ENCODE data around the gene GMPS.
"Not testable (repeated sequence)": the region's sequence is repeated elsewhere in the genome, so short reads cannot be mapped to it uniquely, and the experiment has no call there.

The GMPS gene

DNA sequence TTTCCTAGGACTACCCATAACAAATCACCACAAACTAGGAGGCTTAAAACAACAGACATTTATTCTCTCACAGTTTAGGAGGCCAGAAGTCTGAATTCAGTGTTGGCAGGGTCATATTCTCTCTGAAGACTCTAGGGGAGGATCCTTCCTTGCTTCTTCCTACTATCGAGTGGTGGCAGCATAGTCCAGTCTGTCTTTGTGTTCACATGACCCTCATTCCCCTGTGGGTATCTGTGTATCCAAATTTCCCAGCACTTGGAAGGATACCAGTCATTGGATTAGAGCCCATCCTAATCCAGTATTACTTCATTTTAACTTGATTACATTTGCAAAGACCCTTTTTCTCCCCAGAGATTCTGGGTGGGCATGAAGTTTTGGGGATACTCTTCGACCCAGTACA lies 63.8 kb downstream of the GMPS start:
- TF ChIP-seq JUND (IDR thresholded peaks at IDR 0.05; ENCODE audit: low read depth): no peak
- peak in 1 of 2 experiments; percentile 16 for DNase-seq (ENCODE audit: low read depth in 1 of 2, low spot score in 1 of 2)
- in situ Hi-C loops (cut with HindIII; ENCODE audit: low pct_unique_long_range_greater_than_20kb, low sequenced_read_pairs): no loop called here

DNA sequence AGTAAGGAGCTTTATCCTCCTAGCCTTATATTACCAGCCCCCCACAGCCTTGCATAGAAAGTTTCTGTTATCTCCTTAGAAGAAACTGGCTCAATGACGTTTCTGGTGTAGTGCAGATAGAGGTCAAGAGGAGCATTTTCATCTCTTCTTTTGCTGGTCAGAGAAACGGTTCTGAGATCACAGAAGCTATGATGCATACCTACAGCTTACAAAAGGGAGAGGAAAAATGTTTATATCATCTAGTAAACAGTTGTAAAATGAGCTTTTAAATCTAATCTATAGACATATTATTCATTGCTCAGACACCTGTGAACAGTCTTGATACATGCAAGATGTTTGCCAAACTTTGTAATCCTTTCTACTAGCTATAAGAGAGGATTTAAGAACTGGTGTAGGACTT lies 68.0 kb downstream of the GMPS start:
- no peak for DNase-seq (ENCODE audit: low read depth in 1 of 2, low spot score in 1 of 2)
- in situ Hi-C loops (cut with HindIII; ENCODE audit: low pct_unique_long_range_greater_than_20kb, low sequenced_read_pairs): no loop called here
- TF ChIP-seq JUND (IDR thresholded peaks at IDR 0.05; ENCODE audit: low read depth): no peak

DNA sequence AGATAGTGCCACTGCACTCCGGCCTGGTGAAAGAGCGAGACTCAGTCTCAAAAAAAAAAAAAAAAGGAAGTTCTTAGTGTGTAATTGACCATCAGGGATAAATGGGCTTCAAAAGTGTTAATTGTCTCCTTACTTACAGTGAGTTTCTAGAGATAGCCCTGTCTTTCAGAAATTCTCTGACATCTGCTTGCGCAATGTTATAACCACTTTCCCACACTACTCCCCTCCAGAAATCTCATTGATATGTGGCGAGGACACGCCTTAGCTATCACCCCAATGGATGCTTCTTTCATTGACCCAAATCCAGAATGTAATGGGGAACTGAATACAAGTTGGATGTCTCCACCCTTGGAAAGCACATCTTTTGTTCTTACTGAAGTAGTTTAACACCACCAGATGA lies 70.9 kb downstream of the GMPS start:
- in situ Hi-C loops (cut with HindIII; ENCODE audit: low pct_unique_long_range_greater_than_20kb, low sequenced_read_pairs): no loop called here
- DNase-seq (ENCODE audit: low read depth in 1 of 2, low spot score in 1 of 2): no peak
- TF ChIP-seq JUND (IDR thresholded peaks at IDR 0.05; ENCODE audit: low read depth): no peak

DNA sequence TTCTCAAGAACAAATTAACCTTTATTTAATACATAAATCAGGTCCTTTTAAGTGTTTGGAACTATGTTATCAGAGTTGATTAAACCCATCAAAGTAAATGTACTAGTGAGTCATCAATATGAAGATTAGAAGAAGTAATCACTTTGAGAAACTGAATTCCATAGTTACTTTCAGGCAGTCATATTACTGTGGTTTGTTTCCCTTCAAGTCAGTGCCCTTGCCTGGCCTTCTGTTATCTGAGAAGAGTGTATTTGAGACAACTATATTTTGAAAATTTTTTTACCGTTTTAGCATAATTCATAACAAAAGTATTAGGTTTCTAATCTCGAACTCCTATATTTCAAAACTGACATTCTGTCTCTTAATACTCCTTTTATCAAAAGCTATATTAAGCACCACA lies 73.6 kb downstream of the GMPS start:
- no peak for TF ChIP-seq JUND (IDR thresholded peaks at IDR 0.05; ENCODE audit: low read depth)
- no peak for DNase-seq (ENCODE audit: low read depth in 1 of 2, low spot score in 1 of 2)
- in situ Hi-C loops (cut with HindIII; ENCODE audit: low pct_unique_long_range_greater_than_20kb, low sequenced_read_pairs): no loop called here

DNA sequence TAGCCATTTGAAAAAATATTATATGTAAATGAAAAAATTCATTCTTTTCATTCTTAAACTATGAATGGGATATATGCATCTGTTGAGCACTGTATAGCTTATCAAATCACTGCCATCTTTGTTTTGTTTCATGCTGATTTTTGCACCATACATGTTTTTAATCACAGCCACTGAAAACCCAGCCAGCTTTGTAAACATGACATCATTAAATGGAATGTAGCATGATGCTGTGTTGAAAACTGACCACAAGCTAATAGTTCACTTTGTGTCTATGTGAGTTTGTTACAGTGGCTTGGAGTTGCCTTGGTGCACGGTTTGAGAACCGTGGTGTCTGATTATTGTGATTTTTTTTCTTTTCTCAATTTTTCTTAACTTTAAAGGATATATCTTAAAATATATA lies 75.7 kb downstream of the GMPS start:
- in situ Hi-C loops (cut with HindIII; ENCODE audit: low pct_unique_long_range_greater_than_20kb, low sequenced_read_pairs): no loop called here
- no peak for TF ChIP-seq JUND (IDR thresholded peaks at IDR 0.05; ENCODE audit: low read depth)
- DNase-seq (ENCODE audit: low read depth in 1 of 2, low spot score in 1 of 2): peak; percentile 29 to 55

DNA sequence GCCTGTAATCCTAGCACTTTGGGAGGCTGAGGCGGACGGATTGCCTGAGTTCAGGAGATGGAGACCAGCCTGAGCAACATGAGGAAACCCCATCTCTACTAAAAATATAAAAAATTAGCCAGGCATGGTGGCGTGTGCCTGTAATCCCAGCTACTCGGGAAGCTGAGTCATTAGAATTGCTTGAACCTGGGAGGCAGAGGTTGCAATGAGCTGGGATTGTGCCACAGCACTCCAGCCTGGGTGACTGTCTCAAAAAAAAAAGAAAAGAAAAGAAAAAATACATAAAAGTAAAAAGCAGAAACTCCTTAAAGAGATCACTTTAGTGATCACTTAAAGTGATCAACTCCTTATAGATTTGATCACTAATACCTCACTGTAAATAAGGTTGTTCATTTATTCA lies 78.0 kb downstream of the GMPS start:
- in situ Hi-C loops (cut with HindIII; ENCODE audit: low pct_unique_long_range_greater_than_20kb, low sequenced_read_pairs): no loop called here
- no peak for TF ChIP-seq JUND (IDR thresholded peaks at IDR 0.05; ENCODE audit: low read depth)
- no peak for DNase-seq (ENCODE audit: low read depth in 1 of 2, low spot score in 1 of 2)

DNA sequence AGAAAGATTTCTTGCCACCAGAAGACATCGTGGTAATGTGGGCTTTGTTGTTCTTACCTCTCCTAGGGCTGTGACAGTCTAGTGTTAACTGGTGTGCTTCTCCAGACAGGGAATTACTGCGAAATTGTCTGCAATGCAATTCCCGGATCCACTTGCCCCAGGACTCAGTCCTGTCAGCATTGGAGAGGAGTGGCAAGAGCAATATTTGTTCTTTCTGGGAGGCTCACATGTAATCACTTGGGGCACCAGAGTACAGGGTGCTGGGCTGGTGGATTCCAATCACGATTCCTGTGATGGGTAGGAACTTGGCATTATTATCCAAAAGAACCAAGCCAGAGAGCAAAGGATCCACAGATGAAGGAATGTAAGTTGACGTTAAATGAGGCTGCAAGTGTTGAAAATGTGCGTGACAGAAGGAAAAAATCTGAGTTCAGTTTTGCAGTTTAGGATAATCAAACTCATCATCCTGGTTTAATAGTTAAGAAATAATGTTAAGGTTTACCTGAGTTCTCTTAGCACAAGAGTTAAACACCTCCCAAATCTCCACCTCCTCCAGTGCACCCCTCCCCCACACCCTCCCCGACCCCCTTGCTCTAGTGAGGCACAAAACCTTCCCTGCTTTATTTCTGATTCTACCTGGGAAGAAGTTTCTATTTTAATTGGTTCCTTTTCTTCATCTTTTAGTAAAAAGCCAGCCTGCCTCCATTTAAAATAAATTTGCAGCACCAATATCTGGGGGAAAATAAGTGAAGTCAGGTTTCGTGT lies 79.2 kb downstream of the GMPS start:
- in situ Hi-C loops (cut with HindIII; ENCODE audit: low pct_unique_long_range_greater_than_20kb, low sequenced_read_pairs): no loop called here
- no peak for TF ChIP-seq JUND (IDR thresholded peaks at IDR 0.05; ENCODE audit: low read depth)

DNA sequence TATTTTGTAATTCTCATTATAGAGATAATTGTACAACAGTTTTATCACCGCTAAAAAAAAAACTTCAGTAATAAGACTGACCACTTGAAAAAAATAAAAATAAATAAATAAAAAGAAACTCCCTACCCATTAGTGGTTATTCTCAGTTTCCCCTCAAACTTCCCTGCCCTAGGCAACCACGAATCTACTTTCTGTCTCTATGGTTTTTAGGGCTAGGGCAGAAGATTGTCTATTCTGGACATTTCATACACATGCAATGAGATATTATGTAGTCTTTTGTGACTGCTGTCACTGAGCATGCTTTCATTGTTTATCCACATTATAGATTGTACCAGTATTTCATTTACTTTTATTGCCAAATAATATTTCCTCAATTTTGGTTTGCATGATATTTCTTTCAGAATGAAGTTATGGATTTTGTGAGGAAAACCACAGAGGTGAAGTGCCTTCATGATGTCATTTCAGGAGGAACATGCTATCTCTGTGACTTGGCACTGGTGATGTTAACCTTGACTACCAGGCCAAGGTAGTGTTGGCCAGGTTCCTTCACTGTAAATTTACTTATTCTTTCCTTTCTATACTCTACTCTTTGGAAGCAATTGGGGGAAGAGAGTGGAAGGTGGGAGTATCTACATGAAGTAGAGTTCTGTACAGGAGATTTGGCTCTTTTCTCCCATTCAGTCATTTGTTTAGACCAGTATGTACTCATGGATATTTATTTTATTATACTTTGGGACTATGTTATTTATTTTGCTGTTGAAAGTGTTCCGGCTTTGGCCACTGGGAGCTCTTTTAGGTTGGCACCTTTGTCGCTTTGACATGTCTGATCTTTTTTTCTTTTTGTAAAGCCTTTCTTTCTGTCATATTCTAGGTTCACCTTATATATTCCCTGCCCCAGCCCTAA lies 86.3 kb downstream of the GMPS start:
- in situ Hi-C loops (cut with HindIII; ENCODE audit: low pct_unique_long_range_greater_than_20kb, low sequenced_read_pairs): no loop called here
- TF ChIP-seq JUND (IDR thresholded peaks at IDR 0.05; ENCODE audit: low read depth): no peak
- no peak for DNase-seq (ENCODE audit: low read depth in 1 of 2, low spot score in 1 of 2)

More for the DNA sequence above, 79.2 kb downstream of the GMPS start:
- peak in 1 of 2 experiments; percentile 21 for DNase-seq (ENCODE audit: low read depth in 1 of 2, low spot score in 1 of 2)

DNA sequence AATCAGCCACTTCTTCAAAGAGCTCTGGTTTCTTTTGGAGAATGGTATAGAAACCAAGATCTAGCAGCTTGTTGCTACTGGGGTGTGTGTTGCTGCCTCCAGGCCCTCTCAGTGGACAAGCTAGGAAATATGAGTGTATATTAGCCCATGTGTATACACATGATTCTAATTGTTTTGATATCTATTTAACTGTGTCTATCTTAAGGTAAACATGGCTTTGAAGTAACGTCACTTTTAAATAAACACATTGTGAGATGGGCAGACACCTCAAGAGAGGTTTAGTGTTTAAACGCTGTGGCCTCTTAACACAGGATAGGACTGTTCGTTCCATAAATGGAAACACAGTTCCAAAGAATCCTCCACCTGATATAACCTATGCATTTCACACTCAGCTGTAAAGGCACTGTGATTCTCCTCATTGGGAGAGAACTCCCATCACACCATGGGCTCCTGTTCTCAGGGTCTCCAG lies 87.0 kb downstream of the GMPS start:
- in situ Hi-C loops (cut with HindIII; ENCODE audit: low pct_unique_long_range_greater_than_20kb, low sequenced_read_pairs): no loop called here
- no peak for DNase-seq (ENCODE audit: low read depth in 1 of 2, low spot score in 1 of 2)
- TF ChIP-seq JUND (IDR thresholded peaks at IDR 0.05; ENCODE audit: low read depth): no peak

DNA sequence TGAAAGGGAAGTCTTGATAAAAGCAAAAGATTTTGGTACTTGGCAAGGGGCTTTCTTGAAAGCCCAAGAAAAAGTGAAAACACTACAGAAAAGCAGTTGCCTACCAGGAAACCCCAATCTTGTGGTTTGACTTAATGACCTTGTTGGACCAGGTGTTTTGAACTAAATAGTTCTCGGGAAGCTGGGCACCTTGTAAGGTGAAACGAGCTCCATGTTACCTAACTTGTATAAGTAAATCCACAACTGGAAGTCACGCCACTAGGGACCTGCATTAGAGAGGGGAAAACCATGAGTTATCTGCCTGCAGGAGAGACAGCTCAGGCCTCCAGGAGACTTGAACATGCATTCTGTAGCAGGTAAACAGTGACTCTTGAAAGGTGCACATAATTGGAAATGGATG lies 88.2 kb downstream of the GMPS start:
- in situ Hi-C loops (cut with HindIII; ENCODE audit: low pct_unique_long_range_greater_than_20kb, low sequenced_read_pairs): no loop called here
- no peak for TF ChIP-seq JUND (IDR thresholded peaks at IDR 0.05; ENCODE audit: low read depth)
- no peak for DNase-seq (ENCODE audit: low read depth in 1 of 2, low spot score in 1 of 2)

DNA sequence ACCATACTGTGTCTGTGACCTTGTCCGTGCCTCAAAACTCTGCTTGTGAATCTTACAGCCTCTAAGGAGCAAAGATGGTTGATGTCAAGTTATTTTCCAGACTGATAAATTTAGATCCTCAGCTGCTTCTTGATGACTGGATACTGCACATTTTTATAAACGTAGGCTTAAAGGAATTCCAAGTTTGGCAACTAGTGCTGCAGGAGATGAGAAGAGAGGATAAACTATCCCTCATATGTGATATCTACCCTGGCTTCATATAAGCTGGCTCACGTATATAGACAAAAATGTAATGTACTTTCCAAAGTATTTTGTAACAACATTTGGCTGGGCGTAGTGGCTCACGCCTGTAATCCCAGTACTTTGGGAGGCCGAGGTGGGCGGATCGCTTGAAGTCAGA lies 89.6 kb downstream of the GMPS start:
- TF ChIP-seq JUND (IDR thresholded peaks at IDR 0.05; ENCODE audit: low read depth): no peak
- no peak for DNase-seq (ENCODE audit: low read depth in 1 of 2, low spot score in 1 of 2)
- in situ Hi-C loops (cut with HindIII; ENCODE audit: low pct_unique_long_range_greater_than_20kb, low sequenced_read_pairs): no loop called here

DNA sequence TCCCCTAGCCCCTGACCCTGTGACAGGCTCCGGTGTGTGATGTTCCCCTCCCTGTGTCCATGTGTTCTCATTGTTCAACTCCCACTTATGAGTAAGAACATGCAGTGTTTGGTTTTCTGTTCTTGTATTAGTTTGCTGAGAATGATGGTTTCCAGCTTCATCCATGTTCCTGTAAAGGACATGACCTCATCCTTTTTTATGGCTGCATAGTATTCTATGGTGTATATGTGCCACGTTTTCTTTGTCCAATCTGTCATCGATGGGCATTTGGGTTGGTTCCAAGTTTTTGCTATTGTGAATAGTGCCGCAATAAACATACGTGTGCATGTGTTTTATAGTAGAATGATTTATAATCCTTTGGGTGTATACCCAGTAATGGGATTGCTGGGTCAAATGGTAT lies 90.6 kb downstream of the GMPS start:
- in situ Hi-C loops (cut with HindIII; ENCODE audit: low pct_unique_long_range_greater_than_20kb, low sequenced_read_pairs); DNase-seq (ENCODE audit: low read depth in 1 of 2, low spot score in 1 of 2): not testable (repeated sequence)

DNA sequence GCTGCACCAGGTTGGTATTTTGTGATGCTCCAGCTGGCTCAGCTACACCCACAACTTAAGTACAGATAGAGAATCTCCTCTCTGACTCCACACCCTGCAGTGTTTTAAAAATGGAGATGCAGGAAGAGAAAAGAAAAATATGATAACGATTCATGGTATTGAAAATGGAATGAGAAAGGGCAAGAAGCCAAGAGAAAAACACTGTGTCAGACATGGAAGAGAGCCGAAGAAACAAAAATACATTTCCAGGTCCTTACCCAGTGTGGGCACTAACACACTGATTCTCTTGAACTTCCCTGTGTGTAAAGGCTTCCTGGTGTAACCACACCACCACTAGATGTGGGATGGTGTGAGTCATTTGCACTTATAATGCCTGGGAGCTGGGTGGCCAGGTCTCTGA lies 93.1 kb downstream of the GMPS start:
- in situ Hi-C loops (cut with HindIII; ENCODE audit: low pct_unique_long_range_greater_than_20kb, low sequenced_read_pairs): no loop called here
- no peak for DNase-seq (ENCODE audit: low read depth in 1 of 2, low spot score in 1 of 2)
- no peak for TF ChIP-seq JUND (IDR thresholded peaks at IDR 0.05; ENCODE audit: low read depth)

Measured in T47D (cell line).